Activated CD8-positive, alpha-beta T cell treated with anti-CD3 and anti-CD28 coated beads for 36 hours (primary cell): ENCODE data around the gene RPS29. TPM values are rescaled to one million over a fixed set of nuclear protein-coding genes. Genes with fewer than 3 reads are reported as not detected.

Source experiments
- ATAC-seq: fragments of 200-7000 bp; cut with Tn5 transposase; one replicate; pipeline ENCODE4 v1.10.0; 2021; ENCODE audit warnings: mild to moderate bottlenecking, moderate library complexity
- CTCF ChIA-PET: fragments of 350-600 bp; sonication (Branson Sonifier 250); formaldehyde crosslinking; loops from one replicate; lab custom pipeline; 2021; ENCODE audit warnings: antibody characterized with exemption; lab: Charles Lee
- POLR2A ChIA-PET: fragments of 350-600 bp; sonication (Branson Sonifier 250); formaldehyde crosslinking; loops from one replicate; lab custom pipeline; 2021; ENCODE audit warnings: antibody characterized with exemption; lab: Charles Lee
- DNase-seq: peaks from one replicate; pipeline ENCODE4 v3.0.0-alpha.2; 2020
- H3K27ac Mint-ChIP-seq: one replicate; pipeline ENCODE4 v1.8.0; 2021; ENCODE audit warnings: mild to moderate bottlenecking, mixed read lengths
- H3K27me3 Mint-ChIP-seq: one replicate; pipeline ENCODE4 v1.8.0; 2021; ENCODE audit warnings: mixed read lengths
- H3K36me3 Mint-ChIP-seq: one replicate; pipeline ENCODE4 v1.8.0; 2021; ENCODE audit warnings: low read depth, mixed read lengths
- H3K4me1 Mint-ChIP-seq: one replicate; pipeline ENCODE4 v1.8.0; 2021; ENCODE audit warnings: low read depth, mixed read lengths
- H3K4me3 Mint-ChIP-seq: one replicate; pipeline ENCODE4 v1.8.0; 2021; ENCODE audit warnings: mild to moderate bottlenecking, moderate library complexity, mixed read lengths
- H3K9me3 Mint-ChIP-seq: one replicate; pipeline ENCODE4 v1.8.0; 2021; ENCODE audit warnings: mixed read lengths
- intact Hi-C: fragments of 100-400 bp; cut with micrococcal nuclease; formaldehyde crosslinking; loops from one replicate; pipeline ENCODE4 v1.10.0; 2022
- total RNA-seq, 2 experiments: library from RNA; stranded (reverse); gene quantifications; one replicate each; pipeline ENCODE4 v1.2.3, GENCODE V29; 2021
- TF ChIP-seq, protein P1 (sequence below): fragments of 200-600 bp; IDR thresholded peaks from one replicate; pipeline ENCODE4 v1.8.0; 2022; ENCODE audit warnings: antibody characterized with exemption, mild to moderate bottlenecking

RPS29 gene
- total RNA-seq = 1,000 to 10,000 TPM; 2,041 to 2,284 TPM

GRCh38 chr14:49585803-49586672, at the start of gene RPS29:
Gene RPS29, minus strand, starts transcription at chr14:49586380. Its CDS starts 34 bp downstream, at chr14:49586346.
- Mint-ChIP-seq H3K27me3 (peaks cover 2% of the 10 kb centered on the region), H3K4me1 (peaks cover 41% of the 10 kb centered on the region), H3K27ac (peak within 1 kb of the TSS; percentile 96), H3K36me3 (peaks cover 54% of the 10 kb centered on the region), H3K4me3 (peak within 1 kb of the TSS; percentile 91), H3K9me3 (no peaks in the 10 kb centered on the region)
- intact Hi-C loops = no loop called here
- CTCF ChIA-PET = interaction anchor here (1.0 to 4.5 kb wide), 14 partner anchors 8 to 182 kb away, joined by 3 to 27 read pairs (median 4); partner anchors contain the start of genes DNAAF2, KLHDC2, LRR1 and MGAT2
- POLR2A ChIA-PET = interaction anchor here (0.5 to 5.8 kb wide), 22 partner anchors 9 to 853 kb away, joined by 3 to 110 read pairs (median 3); partner anchors contain the start of genes ARF6, DNAAF2, KLHDC2 and LRR1
- TF ChIP-seq, protein P1, sequence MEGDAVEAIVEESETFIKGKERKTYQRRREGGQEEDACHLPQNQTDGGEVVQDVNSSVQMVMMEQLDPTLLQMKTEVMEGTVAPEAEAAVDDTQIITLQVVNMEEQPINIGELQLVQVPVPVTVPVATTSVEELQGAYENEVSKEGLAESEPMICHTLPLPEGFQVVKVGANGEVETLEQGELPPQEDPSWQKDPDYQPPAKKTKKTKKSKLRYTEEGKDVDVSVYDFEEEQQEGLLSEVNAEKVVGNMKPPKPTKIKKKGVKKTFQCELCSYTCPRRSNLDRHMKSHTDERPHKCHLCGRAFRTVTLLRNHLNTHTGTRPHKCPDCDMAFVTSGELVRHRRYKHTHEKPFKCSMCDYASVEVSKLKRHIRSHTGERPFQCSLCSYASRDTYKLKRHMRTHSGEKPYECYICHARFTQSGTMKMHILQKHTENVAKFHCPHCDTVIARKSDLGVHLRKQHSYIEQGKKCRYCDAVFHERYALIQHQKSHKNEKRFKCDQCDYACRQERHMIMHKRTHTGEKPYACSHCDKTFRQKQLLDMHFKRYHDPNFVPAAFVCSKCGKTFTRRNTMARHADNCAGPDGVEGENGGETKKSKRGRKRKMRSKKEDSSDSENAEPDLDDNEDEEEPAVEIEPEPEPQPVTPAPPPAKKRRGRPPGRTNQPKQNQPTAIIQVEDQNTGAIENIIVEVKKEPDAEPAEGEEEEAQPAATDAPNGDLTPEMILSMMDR = no peak
- peak; percentile 82 for ATAC-seq
- DNase-seq = peak; percentile 99

- POLR2A ChIA-PET = interaction anchor here (0.8 to 2.9 kb wide), 19 partner anchors 10 to 897 kb away, joined by 3 to 44 read pairs (median 4); partner anchors contain the start of genes DMAC2L, KLHDC2, L2HGDH and LRR1
Measured at GRCh38 chr14:49634547-49635334, 48.6 kb upstream of the RPS29 start, which contains the start of gene DNAAF2. Gene DNAAF2, minus strand, starts transcription at chr14:49635244. Its CDS starts 95 bp downstream, at chr14:49635149.

GRCh38 chr14:49633640-49634546, 47.7 kb upstream of the RPS29 start:
- ATAC-seq (peak; percentile 90), DNase-seq (peak; percentile 97)
- intact Hi-C loops = loop anchor here (2.0 to 5.0 kb wide), 4 partner anchors 13 to 228 kb away; partner anchors contain the start of genes KLHDC2, MGAT2 and RPL36AL
- Mint-ChIP-seq H3K4me1 (peaks cover 36% of the 10 kb centered on the region), H3K27ac (peak overlapping the region; percentile 96), H3K27me3 (no peaks in the 10 kb centered on the region), H3K4me3 (peak overlapping the region; percentile 92), H3K9me3 (no peaks in the 10 kb centered on the region), H3K36me3 (peaks cover 48% of the 10 kb centered on the region)
- TF ChIP-seq, protein P1 = peak; percentile 81
- CTCF ChIA-PET = interaction anchor here (0.6 to 2.2 kb wide), 30 partner anchors 9 to 482 kb away, joined by 3 to 30 read pairs (median 4); partner anchors contain the start of genes KLHDC2, LRR1, MGAT2 and NEMF
- POLR2A ChIA-PET = interaction anchor here (0.8 to 2.9 kb wide), 18 partner anchors 9 to 678 kb away, joined by 3 to 44 read pairs (median 4); partner anchors contain the start of genes DMAC2L, KLHDC2, L2HGDH and LRR1

More at GRCh38 chr14:49634547-49635334, 48.6 kb upstream of the RPS29 start, which contains the start of gene DNAAF2:
- Mint-ChIP-seq H3K4me3 (peak within 1 kb of the TSS; percentile 92), H3K9me3 (no peaks in the 10 kb centered on the region), H3K27me3 (no peaks in the 10 kb centered on the region), H3K4me1 (peaks cover 31% of the 10 kb centered on the region), H3K27ac (peak within 1 kb of the TSS; percentile 98), H3K36me3 (peaks cover 55% of the 10 kb centered on the region)
- CTCF ChIA-PET = interaction anchor here (0.6 to 2.2 kb wide), 25 partner anchors 9 to 482 kb away, joined by 3 to 30 read pairs (median 4); partner anchors contain the start of genes KLHDC2, LRR1, MGAT2 and NEMF
- DNase-seq (peak; percentile 72), ATAC-seq (peak; percentile 36)
- intact Hi-C loops = loop anchor here (2.0 to 5.0 kb wide), 4 partner anchors 14 to 228 kb away; partner anchors contain the start of genes KLHDC2, MGAT2 and RPL36AL
- TF ChIP-seq, protein P1 = no peak
